HG03280 (cell line): ENCODE data around the gene DPT.

Experiments
- ATAC-seq: cut with Tn5 transposase; IDR thresholded peaks from one replicate; pipeline ENCODE4 v1.9.1; 2021; ENCODE audit warnings: mild to moderate bottlenecking, moderate library complexity; ENCODE audit not compliant: unreplicated experiment

The DPT gene

GRCh38 chr1:168736520-168736919, 7.5 kb upstream of the DPT start:
- no peak for ATAC-seq

GRCh38 chr1:168735974-168736373, 7.0 kb upstream of the DPT start:
- ATAC-seq = no peak

GRCh38 chr1:168734946-168735345, 5.9 kb upstream of the DPT start:
- no peak for ATAC-seq

GRCh38 chr1:168734271-168734670, 5.3 kb upstream of the DPT start:
- ATAC-seq = no peak

DNA sequence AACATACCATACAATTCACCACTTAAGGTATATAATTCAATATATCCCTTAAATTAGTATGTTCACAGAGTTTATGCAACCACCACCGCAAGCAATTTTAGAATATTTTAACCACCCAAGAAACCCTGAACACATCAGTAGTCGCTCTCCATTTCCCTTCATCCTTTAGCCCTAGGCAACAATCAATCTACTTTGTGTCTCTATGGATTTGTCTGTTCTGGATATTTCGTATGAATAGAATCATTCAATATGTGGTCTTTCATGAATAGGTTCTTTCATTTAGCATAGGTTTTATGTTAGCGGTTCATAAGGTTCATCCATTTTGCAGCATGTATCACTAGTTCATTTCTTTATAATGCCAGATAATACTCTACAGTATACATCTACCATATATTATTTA, 4.2 kb upstream of the DPT start:
- ATAC-seq = no peak

GRCh38 chr1:168732736-168733135, 3.7 kb upstream of the DPT start:
- ATAC-seq = no peak

DNA sequence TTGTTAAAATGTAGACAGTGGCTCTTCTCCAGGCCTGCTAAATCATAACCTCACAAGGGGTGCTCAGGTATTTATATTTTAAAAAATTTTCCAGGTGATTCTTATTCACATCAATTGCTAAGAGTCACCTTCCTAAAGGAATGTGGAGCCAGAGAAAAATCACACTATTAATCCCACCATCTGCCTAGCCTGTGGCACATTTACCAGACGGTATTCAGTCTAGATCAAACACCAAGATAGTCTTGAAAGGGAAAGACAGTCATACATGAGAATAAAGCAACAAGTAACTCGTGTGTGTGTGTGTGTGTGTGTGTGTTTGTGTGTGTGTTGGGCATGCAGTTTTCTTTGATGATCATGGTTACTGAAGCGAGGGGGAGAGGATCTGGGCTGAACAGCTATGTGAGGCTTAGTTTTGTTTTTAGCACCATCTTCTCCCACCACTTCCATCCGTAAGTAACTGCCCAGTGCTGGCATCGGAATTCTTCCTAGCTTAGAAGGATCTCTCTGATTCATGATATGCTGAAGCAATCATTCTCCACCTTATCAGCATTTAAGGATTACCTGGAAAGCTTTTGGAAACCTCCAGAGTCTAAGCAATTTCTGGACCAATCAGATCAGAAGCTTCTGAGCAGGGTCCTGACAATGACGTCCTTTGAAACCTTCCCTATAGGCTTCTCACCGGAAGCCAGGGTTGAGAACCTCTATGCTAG, 2.4 kb upstream of the DPT start:
- no peak for ATAC-seq

GRCh38 chr1:168729405-168729802, 398 bp upstream of the DPT start:
- no peak for ATAC-seq

GRCh38 chr1:168726719-168727118, 2.3 kb downstream of the DPT start:
- ATAC-seq = no peak

DNA sequence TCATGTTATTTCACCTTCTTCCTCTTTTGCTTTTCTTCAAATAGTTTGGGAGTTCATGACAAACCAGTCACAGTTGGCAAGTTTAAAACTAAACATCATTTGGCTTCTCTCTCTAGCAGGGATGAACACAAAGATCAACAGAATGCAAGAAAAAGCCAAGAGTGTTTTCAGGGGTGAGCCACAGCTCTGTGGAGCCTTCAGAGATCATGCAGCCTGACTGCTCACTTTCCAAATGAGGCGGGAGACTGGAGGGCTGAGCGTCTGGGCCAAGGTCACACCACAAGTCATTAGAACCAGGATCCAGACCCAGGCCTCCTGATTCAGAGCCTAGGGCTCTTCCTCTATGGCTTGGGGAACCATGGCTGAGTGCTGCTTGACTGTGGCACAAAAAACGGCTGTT, 2.7 kb downstream of the DPT start:
- ATAC-seq = no peak

- ATAC-seq = no peak
These were observed 3.2 kb downstream of the DPT start for GRCh38 chr1:168725831-168726230.

DNA sequence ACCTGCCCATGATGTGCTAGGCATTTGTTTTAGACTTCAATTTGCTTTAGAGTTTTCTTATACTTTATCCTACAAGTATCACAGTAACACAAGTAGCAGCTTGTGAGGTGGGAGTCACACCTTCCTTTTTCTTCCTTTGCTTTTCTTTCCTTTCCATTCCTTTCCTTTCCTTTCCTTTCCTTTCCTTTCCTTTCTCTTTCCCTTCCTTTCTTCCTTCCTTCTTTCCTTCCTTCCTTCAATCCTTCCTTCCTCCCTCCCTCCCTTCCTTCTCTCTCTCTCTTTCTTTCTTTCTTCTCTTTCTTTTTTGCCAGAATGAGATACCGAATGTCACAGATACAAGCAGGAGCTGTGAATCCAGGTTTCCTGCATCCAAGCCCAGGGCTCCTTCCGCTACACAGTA, 3.9 kb downstream of the DPT start:
- no peak for ATAC-seq

DNA sequence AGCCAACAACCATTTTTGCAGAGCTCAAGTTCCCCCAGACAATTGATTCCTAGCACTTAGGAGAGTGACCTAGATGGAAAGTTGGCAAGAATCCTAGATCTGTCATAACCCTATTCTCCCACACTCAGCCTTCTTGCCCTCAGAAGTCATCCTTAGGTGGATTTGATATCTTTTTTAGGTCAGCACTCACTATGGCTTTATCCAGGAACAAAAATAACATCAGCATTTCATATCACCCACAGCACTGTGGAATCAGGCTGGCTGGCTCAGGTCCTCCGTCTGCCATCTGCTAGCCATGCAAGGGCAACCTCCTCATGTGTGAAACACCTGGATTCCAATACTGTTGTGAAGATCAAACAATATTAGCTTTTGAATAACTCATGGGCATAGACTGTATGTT, 6.0 kb downstream of the DPT start:
- no peak for ATAC-seq

DNA sequence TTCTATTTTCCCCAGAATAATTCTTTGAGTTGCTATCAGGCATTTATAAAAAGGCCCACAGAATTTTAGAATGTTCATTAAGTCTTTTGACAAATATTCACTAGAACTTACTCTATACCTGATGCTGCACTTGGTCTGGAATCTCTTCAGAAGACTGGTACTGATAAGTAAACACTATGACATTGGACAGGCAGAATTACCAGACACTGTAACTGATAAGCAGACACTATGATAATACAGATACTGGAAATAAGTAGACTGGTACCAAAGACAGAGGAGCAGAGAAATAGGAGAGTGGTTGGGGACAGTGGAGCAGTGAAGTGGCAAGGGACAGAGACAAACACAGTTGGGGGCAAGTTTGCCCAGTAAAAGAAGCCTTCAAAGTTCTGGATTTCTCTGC, 8.2 kb downstream of the DPT start:
- no peak for ATAC-seq

DNA sequence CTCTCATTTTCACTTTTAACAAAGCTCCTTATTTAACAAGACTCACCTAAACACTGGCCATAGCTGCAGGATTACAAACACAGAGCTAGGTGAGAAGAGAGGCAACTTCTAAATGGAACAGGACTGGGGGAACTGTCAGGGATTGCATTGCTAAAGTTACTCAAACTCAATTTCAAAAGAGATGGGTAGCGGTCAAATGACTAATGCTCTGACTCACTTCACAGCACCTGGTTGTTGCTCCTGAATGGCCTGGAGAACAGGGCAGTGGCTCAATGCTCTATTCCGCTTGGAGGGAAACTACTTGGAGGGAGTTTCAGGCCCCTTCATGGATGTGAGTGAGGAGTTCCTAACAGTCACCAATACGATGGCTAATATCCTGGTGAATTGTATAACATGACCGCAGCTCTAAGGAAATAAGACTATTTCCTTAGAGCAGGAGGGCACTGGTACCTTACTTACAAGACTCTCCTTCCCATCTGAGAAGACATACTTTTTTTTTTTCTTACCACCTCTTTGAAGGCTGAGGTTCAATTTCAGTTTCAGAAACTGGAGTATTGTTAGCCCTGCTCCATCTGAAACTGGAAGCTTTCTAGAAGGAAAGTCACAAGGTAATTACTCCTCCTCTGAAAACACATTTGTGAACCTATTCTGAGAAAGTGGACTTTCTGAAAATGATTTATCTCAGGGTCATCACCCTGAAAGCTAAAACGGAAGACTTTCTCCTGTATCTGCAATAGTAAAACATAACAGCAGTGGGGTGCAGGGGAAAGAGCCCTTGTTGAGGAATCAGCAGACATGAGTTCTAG, 9.5 kb downstream of the DPT start:
- ATAC-seq = peak; percentile 63

- no peak for ATAC-seq
These were observed 10.8 kb downstream of the DPT start for GRCh38 chr1:168717906-168718891.

GRCh38 chr1:168714012-168714411, 15.0 kb downstream of the DPT start:
- ATAC-seq = no peak

DNA sequence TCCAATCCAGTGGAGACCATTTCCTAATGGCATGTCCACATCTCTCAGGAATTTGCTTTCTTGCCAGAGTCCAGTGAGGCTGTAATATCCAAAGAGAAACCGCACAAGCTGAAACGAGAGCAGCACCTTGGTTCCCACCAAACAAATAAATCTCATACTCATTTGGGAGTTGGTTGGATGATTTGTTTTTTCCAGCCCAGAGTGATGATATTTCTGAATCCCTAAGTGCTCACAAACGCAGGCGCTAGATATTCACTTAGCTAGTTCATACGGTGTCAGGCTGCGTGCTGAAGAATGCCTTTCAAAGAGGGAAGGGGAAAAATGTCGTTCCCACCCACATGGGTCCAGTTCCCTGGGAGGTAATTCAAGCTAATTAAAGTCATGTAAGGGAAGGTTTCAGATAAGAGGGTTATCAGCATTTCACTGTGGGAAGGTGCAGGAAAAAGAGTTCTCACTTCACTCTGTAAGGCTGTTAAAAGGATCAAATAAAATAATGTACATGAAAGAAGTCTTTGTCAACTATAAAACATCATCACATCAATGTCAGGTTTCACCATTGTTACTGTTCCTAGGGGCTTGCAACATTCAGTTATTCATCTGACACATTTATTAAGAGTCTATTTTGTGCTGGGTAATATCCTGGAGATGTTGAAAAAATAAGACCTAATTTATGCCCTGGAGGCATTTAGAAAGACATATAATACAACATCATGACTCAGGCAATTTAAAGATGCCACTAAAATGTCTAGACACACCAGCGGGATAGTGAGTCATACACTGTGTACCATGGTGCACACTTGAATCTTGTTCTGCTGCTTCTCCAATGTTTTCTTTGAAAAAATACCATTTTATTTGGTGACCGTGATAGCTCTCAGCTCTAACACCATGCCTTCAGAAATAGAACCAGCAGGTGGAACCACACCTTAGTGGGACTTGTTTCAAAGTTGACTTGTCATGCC, 19.3 kb downstream of the DPT start:
- no peak for ATAC-seq

DNA sequence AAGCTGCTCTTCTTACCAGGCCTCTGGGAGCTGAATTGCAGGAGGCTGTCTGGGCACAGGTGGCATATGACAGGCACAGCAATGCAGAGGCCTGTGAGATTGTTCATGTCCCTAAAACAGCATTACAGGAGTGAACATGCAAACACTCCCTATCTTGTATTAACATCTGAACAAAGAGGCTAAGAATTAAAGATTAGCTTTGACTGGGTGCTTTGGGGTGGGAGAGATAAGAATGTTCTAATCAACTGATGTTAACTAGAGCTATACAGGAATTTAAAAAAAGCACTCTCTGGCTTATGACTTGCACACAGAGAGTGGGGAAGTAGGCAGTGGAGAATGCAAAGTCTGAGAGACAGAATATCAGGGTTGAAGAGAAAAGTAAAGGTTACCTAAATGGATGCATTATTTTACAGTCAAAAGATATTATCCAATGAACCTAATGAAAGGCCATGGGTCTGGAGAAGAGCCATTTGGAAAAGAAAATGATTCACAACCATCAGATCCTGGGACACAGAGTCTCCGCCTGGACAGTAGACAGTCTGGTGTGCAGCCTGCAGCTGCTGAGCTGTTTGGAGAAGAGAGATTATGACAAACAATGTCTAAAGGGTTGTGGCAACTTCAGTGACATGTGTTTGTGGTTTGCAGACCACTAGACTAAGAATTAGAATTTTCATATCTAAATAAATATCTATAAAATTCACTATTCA, 20.2 kb downstream of the DPT start:
- no peak for ATAC-seq
